Fibroblast of mammary gland (primary cell): ENCODE data around the gene SPSB4.

Experiments used
- DNase-seq: peaks from one replicate; pipeline ENCODE4 v3.0.0-alpha.2; 2010; ENCODE audit warnings: low read depth
- H3K4me3 ChIP-seq: 2 replicates; pipeline ENCODE4 v1.5.1; 2011; ENCODE audit warnings: low read depth, mild to moderate bottlenecking, low read length, moderate library complexity; ENCODE audit not compliant: control insufficient read depth
- CTCF ChIP-seq: conservative IDR thresholded peaks from 2 replicates; pipeline ENCODE4 v1.5.1; 2011; ENCODE audit warnings: low read depth, low read length, inconsistent platforms; ENCODE audit not compliant: control insufficient read depth, insufficient read depth

The SPSB4 gene

GRCh38 chr3:141183606-141184005, 132.5 kb downstream of the SPSB4 start:
- H3K4me3 ChIP-seq: no peak overlapping the region
- DNase-seq: no peak
- TF ChIP-seq CTCF: no peak

- no peak overlapping the region for H3K4me3 ChIP-seq
- DNase-seq: no peak
- TF ChIP-seq CTCF: no peak
Measured at GRCh38 chr3:141184430-141184829, 133.3 kb downstream of the SPSB4 start.

GRCh38 chr3:141191097-141191749, 140.1 kb downstream of the SPSB4 start:
- TF ChIP-seq CTCF: no peak
- H3K4me3 ChIP-seq: no peak overlapping the region
- peak; percentile 39 for DNase-seq

GRCh38 chr3:141192345-141192744, 141.2 kb downstream of the SPSB4 start:
- DNase-seq: peak; percentile 90
- no peak overlapping the region for H3K4me3 ChIP-seq
- peak; percentile 97 for TF ChIP-seq CTCF

- H3K4me3 ChIP-seq: no peak overlapping the region
- TF ChIP-seq CTCF: no peak
- DNase-seq: no peak
Measured at GRCh38 chr3:141193066-141193830, 142.1 kb downstream of the SPSB4 start.
